Fibroblast of pulmonary artery (primary cell): ENCODE results near the gene PCDHB7.
"Not testable (repeated sequence)": the region's sequence is repeated elsewhere in the genome, so short reads cannot be mapped to it uniquely, and the experiment has no call there.

Source experiments
- DNase-seq: peaks from one replicate; pipeline ENCODE4 v3.0.0-alpha.2; 2010; ENCODE audit warnings: low read depth
- H3K4me3 ChIP-seq: replicated peaks from 2 replicates; pipeline ENCODE4 v1.5.1; 2011; ENCODE audit warnings: low read depth, mild to moderate bottlenecking, control low read depth, low read length, moderate library complexity
- CTCF ChIP-seq: IDR thresholded peaks from 2 replicates; pipeline ENCODE4 v1.5.1; 2011; ENCODE audit warnings: mild to moderate bottlenecking, control low read depth, low read length, inconsistent platforms; ENCODE audit errors: missing control alignments

The PCDHB7 gene

GRCh38 chr5:141180313-141180712 lies 7.9 kb downstream of the PCDHB7 start:
- no peak overlapping the region for H3K4me3 ChIP-seq
- no peak for TF ChIP-seq CTCF
- DNase-seq = no peak

- peak; percentile 16 for DNase-seq
- H3K4me3 ChIP-seq = no peak within 1 kb of the TSS
- TF ChIP-seq CTCF = no peak
Measured at GRCh38 chr5:141182248-141182647, 9.8 kb downstream of the PCDHB7 start, which contains the start of gene PCDHB16. Gene PCDHB16, plus strand, starts transcription at chr5:141182387. Its CDS starts 173 bp downstream, at chr5:141182560.

GRCh38 chr5:141184117-141184855 lies 11.8 kb downstream of the PCDHB7 start:
- not testable (repeated sequence) for DNase-seq, H3K4me3 ChIP-seq

- TF ChIP-seq CTCF = peak; percentile 25
- no peak within 1 kb of the TSS for H3K4me3 ChIP-seq
- DNase-seq = peak; percentile 7
Measured at GRCh38 chr5:141186897-141187512, 14.6 kb downstream of the PCDHB7 start, which contains the start of gene PCDHB9. Gene PCDHB9, plus strand, starts transcription at chr5:141187161. Its CDS starts 158 bp downstream, at chr5:141187319.

- not testable (repeated sequence) for DNase-seq
Measured at GRCh38 chr5:141188682-141189081, 16.2 kb downstream of the PCDHB7 start.

GRCh38 chr5:141189131-141189530 lies 16.7 kb downstream of the PCDHB7 start:
- DNase-seq, H3K4me3 ChIP-seq: not testable (repeated sequence)

More at GRCh38 chr5:141188682-141189081, 16.2 kb downstream of the PCDHB7 start:
- H3K4me3 ChIP-seq = not testable (repeated sequence)

- peak; percentile 24 for TF ChIP-seq CTCF
- peak; percentile 13 for DNase-seq
- no peak within 1 kb of the TSS for H3K4me3 ChIP-seq
Measured at GRCh38 chr5:141192110-141192725, 19.8 kb downstream of the PCDHB7 start, which contains the start of gene PCDHB10. Gene PCDHB10, plus strand, starts transcription at chr5:141192353. Its CDS starts 200 bp downstream, at chr5:141192553.

- not testable (repeated sequence) for H3K4me3 ChIP-seq, DNase-seq
Measured at GRCh38 chr5:141194332-141194731, 21.9 kb downstream of the PCDHB7 start.
